ENCODE results near the gene ESYT2. TPM values are rescaled to one million over a fixed set of nuclear protein-coding genes. Genes with fewer than 3 reads are reported as not detected.

Gene ESYT2
- total RNA-seq, 1 donor from 2014 or later: 31.8 TPM

DNA sequence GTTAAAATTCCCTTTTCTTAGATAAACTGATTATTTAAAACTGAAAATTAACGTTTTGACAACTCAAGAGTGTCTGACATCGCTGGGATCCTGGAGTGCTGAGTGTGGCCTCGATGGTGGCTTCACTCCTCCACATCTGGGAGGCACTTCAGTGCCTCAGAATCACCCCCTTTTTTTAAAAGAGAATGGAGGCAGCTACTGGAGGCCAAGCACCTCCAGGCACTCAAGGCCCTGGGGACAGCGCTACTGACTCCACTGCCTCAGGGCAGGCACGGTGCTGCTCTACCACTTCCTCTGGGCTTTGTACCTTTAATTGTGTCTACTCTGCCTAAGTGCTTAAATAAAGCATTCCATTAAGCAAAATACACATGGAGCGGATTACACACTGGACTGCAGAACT lies 97.5 kb downstream of the ESYT2 start:
- Mint-ChIP-seq H3K4me3 (ENCODE audit: unreplicated experiment) (peak overlapping the region; percentile 25), H3K27ac (ENCODE audit: unreplicated experiment) (no peak overlapping the region), H3K4me1 (ENCODE audit: unreplicated experiment) (peaks cover 6% of the 10 kb centered on the region), H3K9me3 (ENCODE audit: unreplicated experiment) (no peaks in the 10 kb centered on the region), H3K36me3 (ENCODE audit: low read depth, unreplicated experiment) (peaks cover 29% of the 10 kb centered on the region), H3K27me3 (ENCODE audit: unreplicated experiment) (peaks cover 5% of the 10 kb centered on the region)
- TF ChIP-seq, protein P1, sequence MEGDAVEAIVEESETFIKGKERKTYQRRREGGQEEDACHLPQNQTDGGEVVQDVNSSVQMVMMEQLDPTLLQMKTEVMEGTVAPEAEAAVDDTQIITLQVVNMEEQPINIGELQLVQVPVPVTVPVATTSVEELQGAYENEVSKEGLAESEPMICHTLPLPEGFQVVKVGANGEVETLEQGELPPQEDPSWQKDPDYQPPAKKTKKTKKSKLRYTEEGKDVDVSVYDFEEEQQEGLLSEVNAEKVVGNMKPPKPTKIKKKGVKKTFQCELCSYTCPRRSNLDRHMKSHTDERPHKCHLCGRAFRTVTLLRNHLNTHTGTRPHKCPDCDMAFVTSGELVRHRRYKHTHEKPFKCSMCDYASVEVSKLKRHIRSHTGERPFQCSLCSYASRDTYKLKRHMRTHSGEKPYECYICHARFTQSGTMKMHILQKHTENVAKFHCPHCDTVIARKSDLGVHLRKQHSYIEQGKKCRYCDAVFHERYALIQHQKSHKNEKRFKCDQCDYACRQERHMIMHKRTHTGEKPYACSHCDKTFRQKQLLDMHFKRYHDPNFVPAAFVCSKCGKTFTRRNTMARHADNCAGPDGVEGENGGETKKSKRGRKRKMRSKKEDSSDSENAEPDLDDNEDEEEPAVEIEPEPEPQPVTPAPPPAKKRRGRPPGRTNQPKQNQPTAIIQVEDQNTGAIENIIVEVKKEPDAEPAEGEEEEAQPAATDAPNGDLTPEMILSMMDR (IDR thresholded peaks at IDR 0.05; ENCODE audit: unreplicated experiment): no peak
- DNase-seq (ENCODE audit: low spot score): no peak

DNA sequence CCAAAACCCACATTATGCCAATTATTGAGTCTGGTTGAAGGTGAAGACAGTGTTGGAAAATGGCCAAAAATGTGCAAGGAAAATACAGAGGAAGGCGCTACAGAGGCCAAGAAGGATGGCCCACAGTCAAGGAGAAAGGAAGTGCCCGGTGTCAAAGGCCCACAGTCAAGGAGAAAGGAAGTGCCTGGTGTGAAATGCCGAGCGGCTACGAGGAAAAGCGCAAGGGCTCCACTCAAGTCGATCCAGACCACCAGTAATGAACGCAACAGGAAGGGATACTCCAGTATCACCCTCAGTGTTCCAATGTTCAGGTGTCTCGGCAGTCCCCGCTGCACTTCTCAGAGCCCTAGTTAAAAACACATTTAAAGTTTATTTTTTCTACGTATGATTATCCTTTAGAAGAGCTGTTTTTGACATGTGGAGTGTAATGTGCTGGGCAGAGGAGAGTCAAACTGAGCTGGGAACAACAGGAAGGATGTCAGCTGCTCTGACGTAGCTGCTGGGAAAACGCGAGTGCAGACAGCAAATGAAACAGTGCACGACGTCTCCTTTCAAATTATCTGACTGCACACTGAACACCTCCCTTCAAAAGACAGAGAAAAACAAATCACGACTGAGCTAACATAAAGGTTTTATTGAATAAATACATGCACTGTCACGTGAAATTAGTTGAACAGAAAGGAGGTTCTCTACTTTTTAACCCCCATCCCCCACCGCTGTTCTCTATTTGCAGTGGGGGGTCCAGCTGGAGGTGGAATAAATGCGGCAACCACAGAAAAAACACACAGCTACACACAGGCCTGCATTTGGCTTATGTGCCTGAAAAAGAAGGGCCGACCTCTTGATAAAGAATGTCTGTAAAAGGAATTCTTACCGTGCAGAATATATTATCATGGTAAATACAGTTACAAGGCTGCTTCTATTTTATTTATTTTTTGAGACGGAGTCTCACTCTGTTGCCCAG lies 98.6 kb downstream of the ESYT2 start:
- H3K4me1 Mint-ChIP-seq (ENCODE audit: unreplicated experiment): peaks cover 8% of the 10 kb centered on the region
- peak overlapping the region; percentile 9 for H3K27ac Mint-ChIP-seq (ENCODE audit: unreplicated experiment)
- TF ChIP-seq, protein P1 (IDR thresholded peaks at IDR 0.05; ENCODE audit: unreplicated experiment): no peak
- peak overlapping the region; percentile 6 for H3K4me3 Mint-ChIP-seq (ENCODE audit: unreplicated experiment)
- H3K9me3 Mint-ChIP-seq (ENCODE audit: unreplicated experiment): no peaks in the 10 kb centered on the region
- DNase-seq (ENCODE audit: low spot score): no peak
- H3K36me3 Mint-ChIP-seq (ENCODE audit: low read depth, unreplicated experiment): peaks cover 29% of the 10 kb centered on the region
- peaks cover 8% of the 10 kb centered on the region for H3K27me3 Mint-ChIP-seq (ENCODE audit: unreplicated experiment)

DNA sequence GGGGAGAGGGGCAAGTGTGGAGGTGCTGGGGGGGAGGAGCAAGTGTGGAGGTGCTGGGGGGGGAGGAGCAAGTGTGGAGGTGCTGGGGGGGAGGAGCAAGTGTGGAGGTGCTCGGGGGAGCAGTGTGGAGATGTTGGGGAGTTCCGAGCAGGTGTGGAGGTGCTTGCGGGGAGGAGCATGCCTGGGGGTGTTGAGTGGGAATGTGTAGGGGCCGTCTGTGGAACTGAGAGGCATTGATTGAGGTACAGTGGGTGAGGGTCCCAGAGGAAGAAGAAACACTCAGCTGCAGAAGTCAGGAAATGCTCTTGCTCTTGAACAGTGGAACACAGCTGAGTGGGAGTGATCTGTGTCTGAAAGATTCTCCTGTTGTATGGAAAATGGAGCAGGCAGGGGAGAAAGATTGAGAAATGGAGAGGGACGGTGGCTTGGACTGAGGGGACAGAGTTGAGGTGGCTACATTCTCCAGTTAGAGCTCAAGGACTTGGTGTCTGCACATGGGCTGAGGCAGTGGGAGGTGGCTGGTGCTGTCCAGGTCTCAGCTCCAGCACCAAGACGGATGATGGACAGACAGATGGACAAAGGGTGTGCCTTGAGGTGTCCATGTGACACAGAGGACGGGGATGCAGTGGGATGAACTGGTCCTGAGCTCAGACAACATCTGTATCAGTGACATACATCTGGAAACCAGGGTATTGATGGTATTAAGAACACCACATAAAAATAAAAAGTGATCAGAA lies 99.5 kb downstream of the ESYT2 start:
- DNase-seq (ENCODE audit: low spot score): no peak
- Mint-ChIP-seq H3K36me3 (ENCODE audit: low read depth, unreplicated experiment) (peaks cover 27% of the 10 kb centered on the region), H3K27me3 (ENCODE audit: unreplicated experiment) (peaks cover 10% of the 10 kb centered on the region), H3K4me3 (ENCODE audit: unreplicated experiment) (peak overlapping the region; percentile 38), H3K4me1 (ENCODE audit: unreplicated experiment) (peaks cover 8% of the 10 kb centered on the region), H3K9me3 (ENCODE audit: unreplicated experiment) (no peaks in the 10 kb centered on the region), H3K27ac (ENCODE audit: unreplicated experiment) (peak overlapping the region; percentile 9)
- TF ChIP-seq, protein P1 (IDR thresholded peaks at IDR 0.05; ENCODE audit: unreplicated experiment): no peak

DNA sequence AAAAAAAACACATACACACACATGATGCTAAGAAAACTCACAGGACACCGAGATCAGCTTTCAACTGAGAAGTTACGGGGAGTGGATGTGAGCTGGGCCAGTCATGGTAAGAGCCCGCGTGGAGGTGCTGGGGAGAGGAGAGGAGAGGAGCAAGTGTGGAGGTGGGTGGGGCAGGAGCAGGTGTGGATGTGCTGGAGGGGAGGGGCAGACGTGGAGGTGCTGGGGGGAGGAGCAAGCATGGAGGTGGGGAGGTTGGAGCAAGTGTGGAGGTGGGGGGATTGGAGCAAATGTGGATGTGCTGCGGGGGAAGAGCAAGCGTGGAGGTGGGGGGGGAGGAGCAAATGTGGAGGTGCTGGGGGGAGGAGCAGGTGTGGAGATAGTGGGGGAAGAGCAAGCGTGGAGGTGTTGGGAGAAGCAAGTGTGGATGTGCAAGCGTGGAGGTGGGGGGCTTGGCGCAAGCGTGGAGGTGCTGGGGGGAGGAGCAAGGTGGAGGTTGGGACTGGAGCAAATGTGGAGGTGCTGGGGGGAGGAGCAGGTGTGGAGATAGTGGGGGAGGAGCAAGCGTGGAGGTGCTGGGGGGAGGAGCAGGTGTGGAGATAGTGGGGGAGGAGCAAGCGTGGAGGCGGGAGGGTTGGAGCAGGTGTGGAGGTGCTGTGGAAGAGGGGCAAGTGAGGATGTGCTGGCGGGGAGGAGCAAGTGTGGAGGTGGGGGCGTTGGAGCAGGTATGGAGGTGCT lies 100.2 kb downstream of the ESYT2 start:
- Mint-ChIP-seq H3K27ac (ENCODE audit: unreplicated experiment) (no peak overlapping the region), H3K36me3 (ENCODE audit: low read depth, unreplicated experiment) (peaks cover 23% of the 10 kb centered on the region), H3K27me3 (ENCODE audit: unreplicated experiment) (peaks cover 10% of the 10 kb centered on the region), H3K4me3 (ENCODE audit: unreplicated experiment) (no peak overlapping the region), H3K9me3 (ENCODE audit: unreplicated experiment) (no peaks in the 10 kb centered on the region), H3K4me1 (ENCODE audit: unreplicated experiment) (peaks cover 8% of the 10 kb centered on the region)
- no peak for DNase-seq (ENCODE audit: low spot score)
- TF ChIP-seq, protein P1 (IDR thresholded peaks at IDR 0.05; ENCODE audit: unreplicated experiment): no peak

All from endothelial cell (in vitro differentiated cells).